Forelimb muscle (tissue), 1 donor: ENCODE results near the gene RYR2. TPM values are rescaled to one million over a fixed set of nuclear protein-coding genes. Genes with fewer than 3 reads are reported as not detected.

Source experiments
- DNase-seq: peaks from one replicate; pipeline ENCODE4 v3.0.0-alpha.2; 2013; ENCODE audit warnings: low read depth
- polyA plus RNA-seq: library from polyadenylated mRNA; unstranded; fragments of 120-200 nt; gene quantifications from one replicate; pipeline ENCODE4 v1.2.1, GENCODE V29; 2013; ENCODE audit not compliant: insufficient read length

RYR2 gene
- polyA plus RNA-seq, 1 donor = 2.4 TPM

DNA sequence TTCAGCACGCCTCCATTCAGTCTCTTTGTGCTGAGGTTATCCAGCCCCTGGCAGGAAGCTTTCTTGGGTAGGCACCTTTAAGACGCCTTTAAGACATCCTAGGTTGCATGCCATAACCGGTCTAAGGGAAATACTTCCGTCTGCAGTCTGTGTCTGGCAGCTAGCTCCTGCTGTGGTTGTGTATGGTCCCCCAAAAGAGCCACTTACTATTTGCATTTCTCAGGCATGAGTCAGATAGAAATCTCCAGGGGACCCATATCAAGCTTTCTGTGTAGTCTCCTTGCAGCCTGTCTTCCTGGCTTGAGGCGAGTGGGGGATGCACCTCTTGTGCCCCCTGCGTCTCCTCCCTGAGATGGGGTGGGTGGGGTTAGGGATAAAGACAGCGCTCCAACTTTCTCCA lies 10.0 kb upstream of the RYR2 start:
- DNase-seq = no peak

DNA sequence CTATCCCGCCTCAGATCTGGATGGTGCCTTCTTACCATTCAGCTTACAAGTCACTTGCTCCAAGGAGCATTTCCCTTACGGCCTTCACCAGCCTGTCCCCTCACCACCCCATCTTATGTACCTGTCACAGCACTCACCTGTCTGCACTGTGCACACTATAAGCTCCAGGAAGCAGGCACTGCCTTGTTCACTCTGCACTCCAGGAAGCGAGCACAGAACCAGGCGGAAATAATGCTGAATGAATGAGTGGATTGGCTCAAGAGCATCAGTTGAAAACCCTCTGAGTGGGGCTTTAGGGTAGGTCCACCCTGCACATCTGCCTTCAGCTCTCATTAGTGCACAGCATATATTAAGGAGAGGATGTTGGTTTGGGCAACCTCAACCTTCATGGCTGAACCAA lies 8.9 kb upstream of the RYR2 start:
- no peak for DNase-seq

DNA sequence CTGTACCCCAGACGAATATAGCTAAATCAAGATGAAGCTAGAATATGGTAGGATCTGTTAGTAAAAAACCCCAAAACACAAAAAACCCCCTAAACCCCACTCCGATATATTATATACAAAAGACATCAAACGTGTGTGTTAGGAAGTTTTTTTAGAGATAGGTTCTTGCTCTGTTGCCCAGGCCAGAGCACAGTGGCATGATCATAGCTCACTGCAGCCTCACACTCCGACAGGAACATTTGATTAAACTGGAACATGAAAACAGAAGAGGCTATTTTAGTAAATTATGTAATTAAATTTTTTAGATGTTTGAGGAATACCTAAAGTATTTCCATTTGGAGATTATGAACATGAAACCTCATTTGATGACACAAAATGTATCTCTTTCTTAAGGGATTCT lies 8.2 kb upstream of the RYR2 start:
- DNase-seq = no peak

DNA sequence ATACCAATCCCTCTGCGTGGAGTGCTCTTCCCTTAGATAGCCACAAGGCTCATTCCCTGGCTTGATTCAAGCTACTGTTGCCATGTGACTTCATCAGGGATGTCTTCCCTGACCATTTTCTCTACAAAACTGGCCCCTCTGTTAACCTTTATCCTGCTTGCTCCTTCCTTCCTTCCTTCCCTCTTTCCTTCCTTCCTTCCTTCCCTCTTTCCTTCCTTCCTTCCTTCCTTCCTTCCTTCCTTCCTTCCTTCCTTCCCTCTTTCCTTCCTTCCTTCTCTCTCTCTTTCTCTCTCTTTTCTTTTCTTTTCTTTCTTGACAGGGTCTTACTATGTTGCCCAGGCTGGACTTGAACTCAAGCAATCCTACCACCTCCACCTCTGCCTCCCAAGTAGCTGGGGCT lies 6.2 kb upstream of the RYR2 start:
- no peak for DNase-seq

DNA sequence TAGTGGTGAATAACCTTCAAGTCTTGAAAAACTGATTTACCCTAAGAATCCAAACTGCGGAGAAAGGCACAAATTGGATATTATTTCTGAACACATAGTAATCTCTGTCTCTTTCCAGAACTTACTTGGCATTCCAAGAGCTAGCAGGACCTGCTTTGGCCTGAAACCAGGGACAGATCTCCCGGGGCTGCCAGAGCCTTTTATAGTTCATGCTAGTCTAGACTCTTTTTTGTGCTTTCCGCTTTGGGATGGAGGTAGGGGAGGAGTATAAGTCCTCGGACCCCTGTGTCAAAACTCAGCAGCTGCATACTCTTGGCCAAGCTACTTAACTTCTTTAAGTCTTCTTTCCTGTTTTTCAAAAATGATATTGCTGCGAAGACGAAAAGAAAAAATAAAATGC lies 3.8 kb upstream of the RYR2 start:
- no peak for DNase-seq

DNA sequence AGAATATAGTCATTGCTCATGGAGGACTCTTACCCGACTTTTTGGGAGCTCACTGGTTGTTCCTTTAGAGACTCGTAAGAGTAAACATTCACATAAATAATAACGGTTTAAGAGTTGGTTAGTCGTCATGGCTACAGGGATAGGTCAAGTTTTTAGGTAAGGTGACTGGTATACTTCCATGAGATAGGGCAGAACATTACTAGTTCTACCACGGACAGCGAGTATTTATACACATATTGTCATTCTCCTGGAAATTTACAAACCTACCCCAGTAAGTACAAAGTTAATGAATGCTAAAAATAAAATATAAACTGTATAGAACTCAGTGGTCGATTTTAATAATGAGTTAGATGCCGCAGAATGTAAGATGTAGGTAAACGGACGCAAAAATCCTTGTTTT lies 1.2 kb upstream of the RYR2 start:
- no peak for DNase-seq

DNA sequence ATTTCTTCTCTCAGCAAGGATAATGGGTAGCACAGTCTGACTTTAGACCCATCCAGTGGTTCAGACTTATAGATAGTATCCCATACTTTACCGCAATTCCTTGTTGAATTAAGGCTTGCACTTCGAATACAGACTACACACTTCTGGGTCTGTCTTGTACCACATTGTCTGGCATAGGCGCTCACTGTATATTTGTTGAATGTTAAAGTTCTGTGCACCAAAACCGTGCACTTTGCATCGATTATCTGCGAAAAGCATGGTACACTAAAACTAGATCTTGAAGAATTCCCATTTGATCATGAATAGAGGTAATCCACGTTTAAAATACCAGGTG lies 556 bp upstream of the RYR2 start:
- DNase-seq = no peak

DNA sequence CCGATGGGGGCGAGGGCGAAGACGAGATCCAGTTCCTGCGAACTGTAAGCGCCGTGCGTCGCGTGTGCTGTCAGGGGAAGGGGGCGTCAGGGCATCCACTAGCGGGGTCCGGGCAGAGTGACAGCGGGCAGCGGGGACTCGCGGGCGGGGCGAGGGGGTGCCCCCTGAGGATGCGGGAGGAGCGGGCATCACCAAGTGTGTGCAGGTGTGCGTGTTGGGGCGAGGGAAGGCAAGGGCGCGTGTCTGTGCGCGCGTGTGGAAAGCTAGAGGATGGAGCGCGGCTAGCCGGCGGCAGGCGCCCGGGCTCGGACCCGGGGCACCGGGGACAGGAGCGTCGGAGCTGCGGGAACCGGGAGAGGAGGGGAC lies 525 bp downstream of the RYR2 start:
- DNase-seq = no peak

DNA sequence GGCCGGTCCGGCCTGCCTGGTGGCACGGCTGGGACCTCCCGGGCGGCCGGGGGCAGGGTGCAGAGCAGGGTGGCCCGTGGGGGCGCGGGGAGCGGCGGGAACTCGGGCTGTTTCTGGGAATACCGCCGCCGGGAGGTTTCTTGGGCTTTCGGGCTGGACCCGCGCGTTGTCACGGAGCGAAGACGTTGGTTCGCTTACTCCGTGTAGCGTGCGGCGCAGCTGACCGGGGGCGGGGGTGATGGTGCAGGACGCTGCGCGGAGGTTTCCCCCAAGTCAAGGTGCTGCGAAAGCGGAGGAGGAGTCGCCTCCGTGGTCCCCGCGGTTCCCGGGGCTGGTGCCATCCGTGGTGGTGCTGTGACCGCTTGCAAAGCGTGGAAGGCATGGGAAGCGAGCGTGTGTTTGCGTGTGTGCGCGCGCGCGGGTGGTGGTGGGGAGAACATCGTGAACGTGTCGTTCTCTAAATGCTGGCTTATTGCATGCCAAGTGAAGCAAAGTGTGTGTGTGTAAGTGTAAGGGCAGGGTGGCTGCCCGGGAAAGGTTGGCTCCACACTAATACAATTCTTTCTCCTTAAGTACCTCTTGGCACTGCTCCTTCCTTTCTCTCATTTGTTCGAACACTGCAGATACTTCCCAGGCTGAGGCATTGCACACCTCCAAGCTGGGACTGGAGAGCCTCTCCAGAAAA lies 1.1 kb downstream of the RYR2 start:
- DNase-seq = no peak

DNA sequence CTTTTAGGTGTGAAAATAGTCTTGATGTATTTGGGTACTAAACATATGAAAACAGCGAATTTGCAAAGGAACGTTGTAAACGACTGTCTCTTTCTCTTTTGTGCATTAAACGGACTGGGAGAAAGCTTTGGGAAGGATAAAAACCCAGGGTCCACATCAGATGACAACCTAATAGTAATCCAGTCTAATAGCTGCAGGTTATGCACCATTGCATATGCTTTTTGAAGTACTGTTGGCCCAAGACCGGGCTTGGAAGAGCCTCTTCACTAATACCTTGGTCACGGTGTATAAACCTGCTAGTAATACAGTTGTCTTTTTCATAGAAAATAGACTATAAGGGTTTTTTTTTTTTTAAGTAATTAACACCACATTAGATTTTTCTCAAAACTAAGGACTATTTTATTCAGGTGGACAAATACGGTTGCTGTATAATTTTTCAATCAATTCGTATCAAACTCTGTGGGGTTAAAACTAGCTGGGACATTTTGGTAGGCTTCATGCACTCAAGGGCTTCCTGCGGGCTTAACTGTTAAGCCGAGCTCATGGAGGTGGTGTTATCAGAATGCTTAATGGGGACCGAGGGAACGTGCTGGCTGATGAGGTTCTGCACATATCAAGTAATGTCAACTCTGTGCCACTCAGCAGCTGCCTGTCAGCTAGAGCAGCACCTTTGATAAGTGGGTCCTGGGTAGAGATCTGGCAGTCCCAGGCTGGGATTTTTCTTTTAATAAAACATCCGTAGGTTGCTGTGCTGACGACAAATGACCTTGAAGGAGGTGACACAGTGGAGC lies 2.1 kb downstream of the RYR2 start:
- no peak for DNase-seq

DNA sequence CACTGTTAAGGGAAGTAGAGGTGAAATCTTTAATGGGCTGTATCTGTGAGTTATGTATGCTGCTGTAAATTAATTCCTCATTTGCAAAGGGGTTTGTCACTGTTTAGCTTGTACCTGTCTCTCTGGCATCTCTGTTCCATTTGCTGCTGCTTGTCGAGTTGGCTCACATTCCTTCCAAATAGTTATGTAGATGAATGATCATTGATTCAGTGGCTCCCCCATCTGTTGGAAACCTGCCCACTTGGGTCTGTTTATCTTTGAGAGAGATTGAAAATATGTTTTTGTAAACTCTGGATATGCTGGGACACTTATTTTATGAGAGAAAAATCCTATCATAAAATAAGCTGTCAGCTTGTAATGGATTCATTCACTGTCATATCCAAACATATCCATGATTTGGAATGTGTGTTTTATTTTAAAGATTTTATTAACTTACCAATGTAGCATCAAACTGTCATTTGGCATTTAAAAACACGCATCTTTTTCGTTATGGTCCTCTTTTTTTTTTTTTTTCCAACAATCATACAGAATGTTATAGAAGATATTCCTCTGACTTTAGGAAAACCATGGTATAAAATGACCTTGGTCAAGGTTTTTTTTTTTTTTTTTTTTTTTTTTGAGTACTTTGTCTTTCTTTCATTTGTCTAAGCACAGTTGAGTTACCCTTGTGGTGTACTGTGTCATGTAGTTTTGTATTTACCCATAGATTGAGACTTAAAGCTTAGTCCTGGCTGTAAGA lies 3.5 kb downstream of the RYR2 start:
- DNase-seq = no peak

DNA sequence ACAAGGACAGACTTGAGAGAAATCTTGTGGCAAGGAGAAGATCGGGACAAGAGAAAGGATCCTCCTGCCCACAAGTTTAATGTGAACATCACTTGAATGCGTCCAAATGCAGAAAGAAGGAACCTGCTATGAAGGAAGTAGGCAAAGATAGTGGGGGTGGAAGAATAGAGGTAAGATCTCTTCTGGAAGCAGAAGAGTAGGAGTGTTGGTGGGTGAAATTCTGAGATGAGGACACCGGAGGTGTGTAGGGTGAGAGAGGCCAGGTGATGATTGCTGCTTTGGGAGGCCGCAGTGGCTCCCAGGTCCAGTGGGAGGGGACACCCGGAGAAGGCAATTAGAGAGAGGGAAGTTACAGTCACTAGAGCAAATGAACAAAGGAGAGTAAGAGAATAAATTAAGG lies 6.8 kb downstream of the RYR2 start:
- no peak for DNase-seq

DNA sequence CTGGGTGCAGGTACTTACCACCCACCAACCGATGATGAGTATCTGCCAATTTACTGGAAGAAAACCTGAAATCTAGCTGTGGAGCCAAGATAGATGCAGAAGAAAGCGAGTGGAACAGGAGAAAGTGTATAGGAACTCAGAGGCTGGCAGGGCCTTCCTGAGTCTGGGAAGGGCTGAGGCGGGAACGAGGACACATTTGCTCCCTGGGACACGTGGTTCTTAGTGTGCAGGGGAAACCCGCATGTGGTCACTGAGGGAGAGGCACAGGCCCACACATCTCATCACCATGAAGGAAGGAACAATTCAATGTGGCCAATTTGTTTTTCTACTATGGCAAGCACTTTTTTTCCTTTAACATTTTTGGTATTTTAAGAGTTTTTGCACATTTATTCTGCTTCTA lies 8.2 kb downstream of the RYR2 start:
- no peak for DNase-seq

DNA sequence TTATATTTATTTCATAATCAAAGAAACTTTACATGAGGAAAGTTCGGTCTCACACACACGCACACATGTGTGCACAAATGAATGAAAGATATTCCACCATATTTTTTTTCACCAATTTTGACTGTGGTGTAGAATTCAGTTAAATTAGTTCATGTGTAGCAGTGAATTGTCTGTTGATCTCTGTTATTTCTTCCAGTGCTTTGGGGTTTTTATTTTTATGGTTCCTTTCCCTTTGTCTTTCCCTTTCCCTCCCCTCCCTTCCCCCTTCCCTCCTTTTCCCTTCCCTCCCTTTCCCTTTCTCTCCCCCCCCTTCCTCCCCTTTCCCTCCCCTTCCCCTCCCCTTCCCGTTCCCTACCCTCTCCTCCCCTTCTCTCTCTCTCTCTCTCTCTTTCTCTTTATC lies 8.9 kb downstream of the RYR2 start:
- no peak for DNase-seq

DNA sequence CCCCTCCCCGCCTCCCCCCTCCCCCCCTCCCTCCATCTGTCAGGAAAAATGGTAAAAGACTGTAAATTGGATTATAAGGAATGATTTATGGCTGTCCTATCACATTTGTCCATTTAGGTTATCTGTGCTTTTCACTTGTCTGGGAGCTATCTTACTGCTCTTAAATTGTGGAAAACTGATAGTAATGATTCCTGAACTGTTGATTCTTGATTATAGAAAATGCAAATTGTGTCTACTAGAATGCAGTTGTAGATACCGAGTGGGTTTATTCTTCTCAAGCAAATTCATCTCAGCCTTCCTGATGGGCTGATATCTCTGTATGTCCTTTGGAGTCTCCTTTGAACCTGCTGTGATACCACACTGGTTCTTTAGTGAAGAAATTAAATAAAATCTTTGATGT lies 12.3 kb downstream of the RYR2 start:
- no peak for DNase-seq

DNA sequence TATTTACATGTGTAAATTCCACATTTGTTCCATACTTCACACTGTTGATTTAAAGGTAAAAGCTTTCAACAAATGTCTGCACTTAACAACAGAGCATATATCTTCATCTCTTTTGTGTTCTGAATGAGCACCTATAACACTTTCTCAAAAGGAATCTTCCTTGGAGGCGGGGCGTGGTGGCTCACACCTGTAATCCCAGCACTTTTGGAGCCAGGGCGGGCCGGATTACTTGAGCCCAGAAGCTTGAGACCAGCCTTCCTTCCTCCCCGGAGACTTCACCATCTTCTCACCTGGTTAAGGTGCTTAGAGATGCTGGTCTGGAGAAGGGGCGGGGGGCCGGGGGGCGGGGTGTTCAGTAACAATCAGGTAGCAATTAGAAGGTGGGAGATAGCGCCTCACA lies 16.5 kb downstream of the RYR2 start:
- no peak for DNase-seq

DNA sequence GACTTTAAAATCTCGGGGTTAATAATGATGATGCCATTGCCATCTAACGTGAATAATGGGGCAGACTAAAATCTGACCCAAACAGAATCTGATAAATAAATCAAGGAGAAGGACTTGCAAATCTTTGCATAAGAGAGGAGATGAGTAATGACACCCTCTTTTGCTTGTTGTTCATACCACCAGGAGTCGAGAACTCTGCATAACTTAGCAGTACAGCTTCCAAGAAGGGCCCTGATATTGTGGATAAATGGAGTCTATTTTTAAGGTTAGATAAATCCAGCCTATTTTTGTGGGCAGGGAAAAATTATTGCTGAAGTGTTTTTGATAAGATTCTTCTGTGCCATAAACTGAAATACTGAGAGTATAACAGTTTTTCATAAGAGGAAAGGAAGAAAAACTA lies 17.3 kb downstream of the RYR2 start:
- DNase-seq = no peak

DNA sequence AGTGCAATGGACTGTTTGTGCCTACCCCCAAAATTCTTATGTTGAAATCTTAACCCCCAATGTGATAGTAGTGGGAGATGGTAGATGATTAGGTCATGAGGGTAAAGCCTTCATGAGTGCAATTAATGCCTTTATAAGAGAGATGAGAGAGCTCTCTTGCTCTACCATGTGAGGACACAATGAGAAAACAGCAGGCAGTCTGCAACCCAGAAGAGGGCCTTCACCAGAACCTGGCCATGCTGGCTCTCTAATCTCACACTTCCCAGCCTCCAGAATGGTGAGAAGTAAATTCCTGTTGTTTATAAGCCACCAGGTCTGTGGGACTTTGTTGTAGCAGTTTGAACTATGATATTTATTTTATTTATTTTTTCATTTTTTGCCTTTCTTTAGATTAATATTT lies 21.0 kb downstream of the RYR2 start:
- DNase-seq = no peak

DNA sequence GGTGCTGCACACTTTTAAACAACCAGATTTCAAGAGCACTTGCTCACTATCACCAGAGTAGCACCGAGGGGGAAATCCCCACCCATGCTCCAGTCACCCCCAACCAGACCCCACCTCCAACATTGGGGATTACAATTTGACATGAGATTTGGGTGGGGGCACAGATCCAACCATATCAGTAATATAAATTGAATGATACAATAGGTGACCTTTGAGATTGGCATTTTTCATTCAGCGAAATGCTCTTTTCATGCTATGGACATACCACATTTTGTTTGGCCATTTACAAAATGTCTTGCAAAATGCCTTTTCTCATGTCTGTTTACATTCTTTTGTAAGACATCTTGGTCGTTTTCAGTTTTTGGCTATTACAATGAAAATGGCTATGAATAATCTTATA lies 23.9 kb downstream of the RYR2 start:
- no peak for DNase-seq

DNA sequence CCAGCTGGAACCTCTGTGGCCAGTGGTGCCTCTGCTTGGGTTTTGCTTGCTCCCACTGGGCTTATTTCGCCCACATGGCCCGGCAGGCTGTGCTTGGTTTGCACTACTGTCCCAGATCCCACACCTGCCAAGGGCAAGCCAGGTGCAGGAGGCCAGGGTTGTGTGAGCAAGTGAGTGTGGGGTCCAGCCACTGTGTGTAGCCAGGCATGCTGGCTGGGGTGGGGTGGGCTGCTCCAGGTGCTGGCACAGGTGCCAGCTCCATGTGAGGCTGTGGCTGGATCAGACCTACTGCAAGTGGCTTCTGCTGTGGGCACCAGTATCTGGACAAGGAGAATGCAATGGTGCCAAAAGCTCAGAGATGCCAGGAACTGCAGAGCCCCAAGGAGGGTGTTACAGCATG lies 28.5 kb downstream of the RYR2 start:
- no peak for DNase-seq

DNA sequence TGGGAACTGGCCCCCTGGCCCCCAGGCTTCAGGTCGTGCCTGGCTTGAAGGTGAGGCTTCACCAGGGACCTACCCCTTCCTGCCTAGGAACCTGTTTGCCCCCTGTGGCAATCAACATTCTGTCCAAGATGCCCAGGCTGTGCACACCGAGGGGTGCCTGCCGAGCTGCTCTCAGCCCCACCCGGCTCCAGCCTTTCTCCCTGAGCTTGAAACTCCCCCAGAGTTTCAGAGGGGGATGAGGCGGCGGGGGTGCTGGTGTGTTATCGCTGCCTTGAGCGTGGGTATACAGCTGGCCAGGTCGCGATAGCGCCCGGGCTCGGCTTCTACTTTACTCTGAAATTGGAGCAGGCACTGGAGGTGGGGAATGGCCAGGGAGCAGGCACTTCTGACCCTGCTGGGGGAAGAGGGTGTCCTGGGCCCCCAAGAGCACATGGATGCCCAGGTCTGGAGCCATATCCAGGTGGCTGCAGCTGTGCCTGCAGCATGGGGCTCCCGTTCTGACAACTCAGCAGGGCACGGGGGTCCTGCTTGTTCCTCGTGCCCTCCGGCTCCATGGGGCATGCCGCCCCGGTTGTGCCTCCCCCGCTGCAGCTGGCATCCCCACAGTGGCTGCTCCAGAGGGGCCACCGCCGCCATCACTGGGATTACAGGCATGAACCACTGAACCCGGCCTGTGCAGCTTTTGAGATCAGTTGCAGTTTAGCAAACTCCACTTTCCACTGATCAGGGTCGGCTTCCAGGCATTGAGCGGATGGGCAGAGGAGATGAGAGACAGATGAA lies 29.8 kb downstream of the RYR2 start:
- DNase-seq = no peak

DNA sequence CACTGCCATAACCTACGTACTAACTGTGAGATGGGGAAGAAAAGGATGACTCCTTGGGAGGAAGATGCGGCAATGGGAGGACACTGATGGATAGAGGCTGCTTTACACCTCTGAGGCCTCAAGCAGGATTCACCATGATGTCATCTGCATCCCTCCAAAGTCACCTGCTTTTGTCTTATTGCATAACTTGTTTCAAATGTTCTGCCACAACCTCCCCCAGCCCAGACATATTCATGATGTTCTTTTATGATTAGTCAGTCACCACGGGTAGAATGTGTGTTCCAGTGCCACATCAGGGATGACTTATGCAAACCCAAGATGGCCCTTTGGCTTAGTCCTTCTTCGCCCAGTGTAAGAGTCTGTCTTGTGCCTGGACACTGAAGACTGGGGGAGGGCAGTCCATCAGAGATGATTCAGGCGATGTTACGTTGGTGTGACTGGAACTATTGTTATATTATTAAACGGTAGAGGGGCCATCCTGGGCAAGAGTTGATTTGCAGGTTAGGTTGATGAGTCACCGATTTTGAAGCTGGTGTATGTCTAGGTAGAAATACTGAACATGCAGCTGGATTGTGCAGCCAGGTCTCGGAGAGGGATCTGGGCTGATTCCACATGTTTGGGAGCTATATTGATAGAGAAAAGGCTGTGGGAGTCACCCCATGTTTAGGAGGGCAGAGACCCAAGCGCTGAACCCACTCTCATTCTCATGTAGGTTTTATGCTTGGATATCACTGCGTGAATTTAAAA lies 32.6 kb downstream of the RYR2 start:
- no peak for DNase-seq
